ENCODE measurements around the gene CBLC. TPM values are rescaled to one million over a fixed set of nuclear protein-coding genes. Genes with fewer than 3 reads are reported as not detected.

CBLC gene
- total and polyA plus RNA-seq, 10 of the 15 experiments (the other 5 are each of a cell fraction or from before 2014, with no cell fraction given): not detected

DNA sequence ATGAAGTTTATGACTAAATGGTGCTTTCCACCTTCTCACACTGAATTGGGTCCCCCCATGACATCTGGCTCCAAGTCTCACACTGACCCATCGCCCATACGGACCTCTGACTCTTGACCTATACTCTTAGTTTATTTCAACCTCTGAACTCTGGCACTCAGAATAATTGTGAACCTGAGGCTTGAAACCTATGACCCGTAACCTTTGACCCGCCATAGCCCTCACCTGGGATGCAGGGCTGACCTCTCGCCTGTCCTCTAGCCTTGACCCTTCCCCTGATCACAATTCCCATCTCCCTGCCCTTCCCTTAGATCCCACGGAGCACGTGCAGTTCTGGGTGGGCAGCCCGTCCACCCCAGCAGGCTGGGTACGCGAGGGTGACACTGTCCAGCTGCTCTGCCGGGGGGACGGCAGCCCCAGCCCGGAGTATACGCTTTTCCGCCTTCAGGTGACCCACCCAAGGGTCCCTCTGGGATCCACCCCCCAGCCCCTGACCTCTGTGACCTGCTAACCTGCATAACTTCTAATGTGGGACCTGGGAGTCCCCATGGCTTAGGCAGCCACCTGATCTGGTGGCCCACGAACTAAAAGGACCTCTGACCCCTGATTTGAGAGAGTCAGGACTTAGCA, 36.3 kb downstream of the CBLC start:
- H2AFZ ChIP-seq (ENCODE audit: control insufficient read depth, low read depth, low read length): no peak overlapping the region
- H3K9ac ChIP-seq (ENCODE audit: control insufficient read depth, insufficient read depth, low read length): no peak overlapping the region
- ChIA-PET CTCF (no interaction called here), POLR2A (no interaction called here), RAD21 (ENCODE audit: unreplicated experiment) (no interaction called here), SMC1A (ENCODE audit: uncharacterized antibody, unreplicated experiment) (no interaction called here)
- 27% methylated on average over 16 of the region's 16 CpGs for WGBS (ENCODE audit: insufficient coverage, insufficient replicate concordance, low lambda C conversion rate, missing lambda C conversion rate)
- no peak for ATAC-seq
- in situ Hi-C loops (cut with MboI): no loop called here
- H3K27me3 ChIP-seq (replicated peaks in 1 of 2; ENCODE audit: control insufficient read depth in 2 of 2, insufficient read depth in 2 of 2, low read length in 1 of 2): no peaks in the 10 kb centered on the region
- no TSS peak for BruUV-seq (replicated peaks)
- H3K79me2 ChIP-seq (ENCODE audit: control insufficient read depth, insufficient read depth, low read length): no peaks in the 10 kb centered on the region
- 0 out of 2 replicates have a peak, but pooled peaks have one; percentile 6 for TF ChIP-seq NR2F1 (conservative IDR thresholded peaks at IDR 0.05)
- TF ChIP-seq CREB1 (IDR thresholded peaks at IDR 0.05; ENCODE audit: low read depth): no peak
- TF ChIP-seq JUND (IDR thresholded peaks at IDR 0.05; ENCODE audit: low read depth, low read length): no peak
- no peak overlapping the region for H3K4me3 ChIP-seq
- intact Hi-C loops (cut with micrococcal nuclease; ENCODE audit: unreplicated experiment): no loop called here
- no peak overlapping the region for H3K4me2 ChIP-seq (ENCODE audit: control insufficient read depth, insufficient read depth)
- no peak for DNase-seq (ENCODE audit: low read depth, low spot score)
- no peak overlapping the region for H3K27ac ChIP-seq (ENCODE audit: control insufficient read depth, insufficient read depth)
- H3K36me3 ChIP-seq (ENCODE audit: control insufficient read depth in 2 of 2, insufficient read depth in 2 of 2, low read length in 1 of 2): no peaks in the 10 kb centered on the region
- H3K4me1 ChIP-seq (ENCODE audit: control insufficient read depth, insufficient read depth, low read length): no peaks in the 10 kb centered on the region
- no peak for FAIRE-seq
- no peaks in the 10 kb centered on the region for H3K9me3 ChIP-seq (replicated peaks; ENCODE audit: control insufficient read depth, insufficient read depth, low read length)
- no peaks in the 10 kb centered on the region for H4K20me1 ChIP-seq (ENCODE audit: control insufficient read depth, insufficient read depth)

DNA sequence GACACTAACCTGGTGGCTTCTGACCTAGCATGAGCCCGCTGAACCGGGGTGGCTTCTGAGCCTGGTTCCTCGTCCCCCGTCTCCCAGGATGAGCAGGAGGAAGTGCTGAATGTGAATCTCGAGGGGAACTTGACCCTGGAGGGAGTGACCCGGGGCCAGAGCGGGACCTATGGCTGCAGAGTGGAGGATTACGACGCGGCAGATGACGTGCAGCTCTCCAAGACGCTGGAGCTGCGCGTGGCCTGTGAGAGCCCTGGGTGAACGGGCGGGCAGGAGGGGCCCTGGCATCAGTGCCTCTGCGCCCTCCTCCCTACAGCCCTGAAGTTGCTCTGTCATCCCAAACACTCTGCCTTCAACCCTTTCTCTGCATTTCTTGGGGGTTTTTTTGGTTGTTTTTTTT, 36.8 kb downstream of the CBLC start:
- no peak for ATAC-seq

More for the DNA sequence above, 36.8 kb downstream of the CBLC start:
- FAIRE-seq (no peak), DNase-seq (ENCODE audit: low read depth, low spot score) (no peak)
- Histone ChIP-seq H3K27me3 (replicated peaks in 1 of 2; ENCODE audit: control insufficient read depth in 2 of 2, insufficient read depth in 2 of 2, low read length in 1 of 2) (no peaks in the 10 kb centered on the region), H2AFZ (ENCODE audit: control insufficient read depth, low read depth, low read length) (no peak overlapping the region), H3K4me2 (ENCODE audit: control insufficient read depth, insufficient read depth) (no peak overlapping the region), H3K79me2 (ENCODE audit: control insufficient read depth, insufficient read depth, low read length) (no peaks in the 10 kb centered on the region), H3K36me3 (ENCODE audit: control insufficient read depth in 2 of 2, insufficient read depth in 2 of 2, low read length in 1 of 2) (no peaks in the 10 kb centered on the region), H3K9ac (ENCODE audit: control insufficient read depth, insufficient read depth, low read length) (no peak overlapping the region), H4K20me1 (ENCODE audit: control insufficient read depth, insufficient read depth) (no peaks in the 10 kb centered on the region), H3K4me1 (ENCODE audit: control insufficient read depth, insufficient read depth, low read length) (no peaks in the 10 kb centered on the region), H3K27ac (ENCODE audit: control insufficient read depth, insufficient read depth) (no peak overlapping the region), H3K4me3 (no peak overlapping the region), H3K9me3 (replicated peaks; ENCODE audit: control insufficient read depth, insufficient read depth, low read length) (no peaks in the 10 kb centered on the region)
- ChIA-PET SMC1A (ENCODE audit: uncharacterized antibody, unreplicated experiment) (no interaction called here), RAD21 (ENCODE audit: unreplicated experiment) (no interaction called here), POLR2A (no interaction called here), CTCF (interaction anchor here (0.5 kb wide), 1 partner anchor 15 kb away, joined by 3 read pairs; no protein-coding TSS in a partner anchor)
- intact Hi-C loops (cut with micrococcal nuclease; ENCODE audit: unreplicated experiment): no loop called here
- TF ChIP-seq, protein P1, sequence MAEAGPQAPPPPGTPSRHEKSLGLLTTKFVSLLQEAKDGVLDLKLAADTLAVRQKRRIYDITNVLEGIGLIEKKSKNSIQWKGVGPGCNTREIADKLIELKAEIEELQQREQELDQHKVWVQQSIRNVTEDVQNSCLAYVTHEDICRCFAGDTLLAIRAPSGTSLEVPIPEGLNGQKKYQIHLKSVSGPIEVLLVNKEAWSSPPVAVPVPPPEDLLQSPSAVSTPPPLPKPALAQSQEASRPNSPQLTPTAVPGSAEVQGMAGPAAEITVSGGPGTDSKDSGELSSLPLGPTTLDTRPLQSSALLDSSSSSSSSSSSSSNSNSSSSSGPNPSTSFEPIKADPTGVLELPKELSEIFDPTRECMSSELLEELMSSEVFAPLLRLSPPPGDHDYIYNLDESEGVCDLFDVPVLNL (IDR thresholded peaks at IDR 0.05; ENCODE audit: low read depth, low read length): no peak
- TF ChIP-seq NFXL1 (IDR thresholded peaks at IDR 0.05; ENCODE audit: borderline replicate concordance): no peak
- 78% methylated on average over 15 of the region's 17 CpGs for WGBS (ENCODE audit: insufficient coverage, insufficient replicate concordance, low lambda C conversion rate, missing lambda C conversion rate)
- BruUV-seq (replicated peaks): no TSS peak
- in situ Hi-C loops (cut with MboI): no loop called here

Data from GM12878 (cell line).